ENCODE measurements around the gene AGAP1.

DNA sequence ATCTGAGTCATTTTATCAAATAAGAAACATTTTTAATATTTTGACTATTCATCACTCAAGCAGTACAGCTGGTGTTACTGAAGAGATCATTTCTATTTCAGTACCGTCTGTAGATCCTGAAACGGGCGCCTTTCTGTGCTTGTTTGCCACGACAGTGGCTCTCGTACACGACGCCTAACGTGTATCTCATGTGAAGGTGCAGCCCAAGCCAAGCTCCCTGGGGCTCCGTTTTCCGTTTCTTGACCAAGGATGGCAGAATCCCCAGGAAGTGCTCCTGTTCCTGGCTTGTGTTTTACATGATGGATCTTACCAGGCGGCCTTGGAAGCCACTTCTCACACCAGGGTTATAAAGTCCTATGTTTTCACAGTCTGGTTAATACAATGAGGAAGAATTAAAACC is 353.7 kb downstream of the AGAP1 start:
- TF ChIP-seq TAF1 (IDR thresholded peaks at IDR 0.05; ENCODE audit: low read depth) (no peak), EZH2 (IDR thresholded peaks at IDR 0.05; ENCODE audit: borderline replicate concordance, insufficient read depth, low read length, poor library complexity, severe bottlenecking) (no peak), EP300 (conservative IDR thresholded peaks at IDR 0.05; ENCODE audit: poor library complexity, severe bottlenecking) (no peak), POLR2AphosphoS5 (IDR thresholded peaks at IDR 0.05) (no peak), RAD21 (conservative IDR thresholded peaks at IDR 0.05) (no peak), MXI1 (conservative IDR thresholded peaks at IDR 0.05; ENCODE audit: poor library complexity, severe bottlenecking) (no peak), SMC3 (conservative IDR thresholded peaks at IDR 0.05; ENCODE audit: poor library complexity) (no peak)
- TF ChIP-seq, protein P1, sequence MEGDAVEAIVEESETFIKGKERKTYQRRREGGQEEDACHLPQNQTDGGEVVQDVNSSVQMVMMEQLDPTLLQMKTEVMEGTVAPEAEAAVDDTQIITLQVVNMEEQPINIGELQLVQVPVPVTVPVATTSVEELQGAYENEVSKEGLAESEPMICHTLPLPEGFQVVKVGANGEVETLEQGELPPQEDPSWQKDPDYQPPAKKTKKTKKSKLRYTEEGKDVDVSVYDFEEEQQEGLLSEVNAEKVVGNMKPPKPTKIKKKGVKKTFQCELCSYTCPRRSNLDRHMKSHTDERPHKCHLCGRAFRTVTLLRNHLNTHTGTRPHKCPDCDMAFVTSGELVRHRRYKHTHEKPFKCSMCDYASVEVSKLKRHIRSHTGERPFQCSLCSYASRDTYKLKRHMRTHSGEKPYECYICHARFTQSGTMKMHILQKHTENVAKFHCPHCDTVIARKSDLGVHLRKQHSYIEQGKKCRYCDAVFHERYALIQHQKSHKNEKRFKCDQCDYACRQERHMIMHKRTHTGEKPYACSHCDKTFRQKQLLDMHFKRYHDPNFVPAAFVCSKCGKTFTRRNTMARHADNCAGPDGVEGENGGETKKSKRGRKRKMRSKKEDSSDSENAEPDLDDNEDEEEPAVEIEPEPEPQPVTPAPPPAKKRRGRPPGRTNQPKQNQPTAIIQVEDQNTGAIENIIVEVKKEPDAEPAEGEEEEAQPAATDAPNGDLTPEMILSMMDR (IDR thresholded peaks at IDR 0.05; ENCODE audit: poor library complexity, severe bottlenecking) = no peak
- TF ChIP-seq, protein P2, sequence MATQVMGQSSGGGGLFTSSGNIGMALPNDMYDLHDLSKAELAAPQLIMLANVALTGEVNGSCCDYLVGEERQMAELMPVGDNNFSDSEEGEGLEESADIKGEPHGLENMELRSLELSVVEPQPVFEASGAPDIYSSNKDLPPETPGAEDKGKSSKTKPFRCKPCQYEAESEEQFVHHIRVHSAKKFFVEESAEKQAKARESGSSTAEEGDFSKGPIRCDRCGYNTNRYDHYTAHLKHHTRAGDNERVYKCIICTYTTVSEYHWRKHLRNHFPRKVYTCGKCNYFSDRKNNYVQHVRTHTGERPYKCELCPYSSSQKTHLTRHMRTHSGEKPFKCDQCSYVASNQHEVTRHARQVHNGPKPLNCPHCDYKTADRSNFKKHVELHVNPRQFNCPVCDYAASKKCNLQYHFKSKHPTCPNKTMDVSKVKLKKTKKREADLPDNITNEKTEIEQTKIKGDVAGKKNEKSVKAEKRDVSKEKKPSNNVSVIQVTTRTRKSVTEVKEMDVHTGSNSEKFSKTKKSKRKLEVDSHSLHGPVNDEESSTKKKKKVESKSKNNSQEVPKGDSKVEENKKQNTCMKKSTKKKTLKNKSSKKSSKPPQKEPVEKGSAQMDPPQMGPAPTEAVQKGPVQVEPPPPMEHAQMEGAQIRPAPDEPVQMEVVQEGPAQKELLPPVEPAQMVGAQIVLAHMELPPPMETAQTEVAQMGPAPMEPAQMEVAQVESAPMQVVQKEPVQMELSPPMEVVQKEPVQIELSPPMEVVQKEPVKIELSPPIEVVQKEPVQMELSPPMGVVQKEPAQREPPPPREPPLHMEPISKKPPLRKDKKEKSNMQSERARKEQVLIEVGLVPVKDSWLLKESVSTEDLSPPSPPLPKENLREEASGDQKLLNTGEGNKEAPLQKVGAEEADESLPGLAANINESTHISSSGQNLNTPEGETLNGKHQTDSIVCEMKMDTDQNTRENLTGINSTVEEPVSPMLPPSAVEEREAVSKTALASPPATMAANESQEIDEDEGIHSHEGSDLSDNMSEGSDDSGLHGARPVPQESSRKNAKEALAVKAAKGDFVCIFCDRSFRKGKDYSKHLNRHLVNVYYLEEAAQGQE (IDR thresholded peaks at IDR 0.05; ENCODE audit: borderline replicate concordance) = no peak

All from neural cell (in vitro differentiated cells).